ENCODE results near the gene ENGASE. TPM values are rescaled to one million over a fixed set of nuclear protein-coding genes. Genes with fewer than 3 reads are reported as not detected.

The ENGASE gene
- total RNA-seq, 1 donor from 2014 or later = 11.5 TPM

GRCh38 chr17:79026376-79027273 lies 48.0 kb upstream of the ENGASE start:
- H2AFZ ChIP-seq (ENCODE audit: low read depth, low read length) = peak overlapping the region; percentile 18
- H3K9me3 Mint-ChIP-seq (ENCODE audit: unreplicated experiment) = peaks cover 3% of the 10 kb centered on the region
- H3K9me3 ChIP-seq (ENCODE audit: insufficient read depth, low read depth, low read length) = no peaks in the 10 kb centered on the region
- peak overlapping the region; percentile 78 for H3K4me2 ChIP-seq (ENCODE audit: low read length)
- H4K20me1 ChIP-seq (ENCODE audit: insufficient read depth, low read length) = no peaks in the 10 kb centered on the region
- H3K4me3 ChIP-seq (ENCODE audit: insufficient read depth, low read depth, low read length) = peak overlapping the region; percentile 23
- peaks cover 55% of the 10 kb centered on the region for H3K27me3 Mint-ChIP-seq (ENCODE audit: low read depth, unreplicated experiment)
- no peak overlapping the region for H3K27ac ChIP-seq (ENCODE audit: low read depth, low read length)
- H3K9ac ChIP-seq (ENCODE audit: low read length) = no peak overlapping the region
- no peaks in the 10 kb centered on the region for H3K36me3 ChIP-seq (ENCODE audit: insufficient read depth, low read length)
- H3K36me3 Mint-ChIP-seq (ENCODE audit: low read depth, unreplicated experiment) = no peaks in the 10 kb centered on the region
- no peak overlapping the region for H3K27ac Mint-ChIP-seq (ENCODE audit: unreplicated experiment)
- H3K4me3 Mint-ChIP-seq (ENCODE audit: unreplicated experiment) = no peak overlapping the region
- TF ChIP-seq CTCF (IDR thresholded peaks at IDR 0.05; ENCODE audit: insufficient read depth, low read depth, low read length) = no peak
- TF ChIP-seq EZH2 (IDR thresholded peaks at IDR 0.05; ENCODE audit: insufficient read depth, low read length) = no peak
- DNase-seq (ENCODE audit: low read depth) (peak; percentile 31), FAIRE-seq (no peak)
- peaks cover 34% of the 10 kb centered on the region for H3K27me3 ChIP-seq (ENCODE audit: insufficient read depth, low read length)
- H3K4me1 ChIP-seq (ENCODE audit: insufficient read depth, low read length) = peaks cover 30% of the 10 kb centered on the region
- peaks cover 19% of the 10 kb centered on the region for H3K4me1 Mint-ChIP-seq (ENCODE audit: low read depth, unreplicated experiment)
- H3K79me2 ChIP-seq (ENCODE audit: insufficient read depth, low read length) = no peaks in the 10 kb centered on the region

- H3K4me3 Mint-ChIP-seq (ENCODE audit: unreplicated experiment) = no peak overlapping the region
Measured at GRCh38 chr17:79027274-79027924, 47.2 kb upstream of the ENGASE start.

More at GRCh38 chr17:79027274-79027924, 47.2 kb upstream of the ENGASE start:
- Histone ChIP-seq H3K4me3 (ENCODE audit: insufficient read depth, low read depth, low read length) (no peak overlapping the region), H3K27ac (ENCODE audit: low read depth, low read length) (no peak overlapping the region), H2AFZ (ENCODE audit: low read depth, low read length) (no peak overlapping the region), H3K36me3 (ENCODE audit: insufficient read depth, low read length) (no peaks in the 10 kb centered on the region), H3K4me1 (ENCODE audit: insufficient read depth, low read length) (peaks cover 30% of the 10 kb centered on the region), H3K9me3 (ENCODE audit: insufficient read depth, low read depth, low read length) (no peaks in the 10 kb centered on the region), H3K79me2 (ENCODE audit: insufficient read depth, low read length) (no peaks in the 10 kb centered on the region), H3K9ac (ENCODE audit: low read length) (no peak overlapping the region), H3K4me2 (ENCODE audit: low read length) (peak overlapping the region; percentile 78), H4K20me1 (ENCODE audit: insufficient read depth, low read length) (no peaks in the 10 kb centered on the region), H3K27me3 (ENCODE audit: insufficient read depth, low read length) (peaks cover 29% of the 10 kb centered on the region)
- DNase-seq (ENCODE audit: low read depth) (no peak), FAIRE-seq (no peak)
- H3K36me3 Mint-ChIP-seq (ENCODE audit: low read depth, unreplicated experiment) = no peaks in the 10 kb centered on the region
- TF ChIP-seq CTCF (IDR thresholded peaks at IDR 0.05; ENCODE audit: insufficient read depth, low read depth, low read length) (no peak), EZH2 (IDR thresholded peaks at IDR 0.05; ENCODE audit: insufficient read depth, low read length) (no peak)
- peaks cover 19% of the 10 kb centered on the region for H3K4me1 Mint-ChIP-seq (ENCODE audit: low read depth, unreplicated experiment)
- peaks cover 2% of the 10 kb centered on the region for H3K9me3 Mint-ChIP-seq (ENCODE audit: unreplicated experiment)
- no peak overlapping the region for H3K27ac Mint-ChIP-seq (ENCODE audit: unreplicated experiment)
- H3K27me3 Mint-ChIP-seq (ENCODE audit: low read depth, unreplicated experiment) = peaks cover 55% of the 10 kb centered on the region
